Measurements from ENCODE around the gene TPTE. TPM values are rescaled to one million over a fixed set of nuclear protein-coding genes. Genes with fewer than 3 reads are reported as not detected.
"Not testable (repeated sequence)": the region's sequence is repeated elsewhere in the genome, so short reads cannot be mapped to it uniquely, and the experiment has no call there.

Gene TPTE
- total and polyA plus RNA-seq, 9 of the 15 experiments (the other 6 are each of a cell fraction or from before 2014, with no cell fraction given): 0.59 to 4.4 (median 2.4) TPM

DNA sequence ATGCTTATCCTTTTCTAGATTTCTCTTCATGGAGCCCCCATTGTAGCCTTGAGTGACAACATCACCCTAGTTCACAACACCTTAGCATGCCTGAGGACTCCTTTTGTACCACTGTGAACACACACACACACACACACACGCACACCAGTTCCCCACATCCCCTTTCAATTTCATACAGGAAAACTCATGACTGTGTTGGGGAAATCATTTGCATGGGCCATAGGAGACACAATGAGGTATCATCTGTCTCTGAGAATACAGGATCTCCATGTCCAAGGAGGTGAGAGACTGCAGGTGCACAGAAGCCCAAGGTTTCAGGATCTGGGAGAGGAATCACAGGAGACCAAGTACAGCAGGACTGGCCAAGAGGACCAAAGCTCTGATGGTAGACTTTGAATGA is 119.7 kb downstream of the TPTE start:
- Histone ChIP-seq H3K36me3 (ENCODE audit: control insufficient read depth, insufficient read depth, low read length) (no peaks in the 10 kb centered on the region), H3K4me2 (ENCODE audit: insufficient read depth, low read length) (no peak overlapping the region), H3K27ac (ENCODE audit: extremely low read depth, low read depth, low read length) (no peak overlapping the region), H3K9ac (ENCODE audit: insufficient read depth in 1 of 2, low read depth in 2 of 2, low read length in 2 of 2) (no peak overlapping the region), H3K4me1 (replicated peaks in 1 of 2; ENCODE audit: control insufficient read depth in 2 of 2, insufficient read depth in 2 of 2, low read length in 2 of 2) (no peaks in the 10 kb centered on the region), H3K9me3 (replicated peaks; ENCODE audit: control insufficient read depth, insufficient read depth, low read depth, low read length) (no peaks in the 10 kb centered on the region), H3K9me1 (ENCODE audit: control insufficient read depth, insufficient read depth, low read length) (no peaks in the 10 kb centered on the region), H3K4me3 (no peak overlapping the region), H2AFZ (ENCODE audit: low read depth, low read length) (no peak overlapping the region), H4K20me1 (replicated peaks; ENCODE audit: control insufficient read depth, insufficient read depth, low read length) (no peaks in the 10 kb centered on the region), H3K79me2 (ENCODE audit: control insufficient read depth, insufficient read depth, low read length) (no peaks in the 10 kb centered on the region), H3K27me3 (ENCODE audit: control insufficient read depth in 2 of 2, insufficient read depth in 2 of 2, low read length in 2 of 2) (no peaks in the 10 kb centered on the region)
- POLR2A ChIA-PET: no interaction called here
- ATAC-seq (no peak), FAIRE-seq (no peak), DNase-seq (ENCODE audit: extremely low read depth in 1 of 4, low spot score in 3 of 4) (no peak)
- CTCF ChIA-PET (ENCODE audit: low intra/inter-chr PET ratio): no interaction called here
- BruUV-seq (replicated peaks): no TSS peak
- in situ Hi-C loops (cut with MboI): no loop called here
- intact Hi-C loops (cut with micrococcal nuclease): no loop called here
- TF ChIP-seq, protein P1, sequence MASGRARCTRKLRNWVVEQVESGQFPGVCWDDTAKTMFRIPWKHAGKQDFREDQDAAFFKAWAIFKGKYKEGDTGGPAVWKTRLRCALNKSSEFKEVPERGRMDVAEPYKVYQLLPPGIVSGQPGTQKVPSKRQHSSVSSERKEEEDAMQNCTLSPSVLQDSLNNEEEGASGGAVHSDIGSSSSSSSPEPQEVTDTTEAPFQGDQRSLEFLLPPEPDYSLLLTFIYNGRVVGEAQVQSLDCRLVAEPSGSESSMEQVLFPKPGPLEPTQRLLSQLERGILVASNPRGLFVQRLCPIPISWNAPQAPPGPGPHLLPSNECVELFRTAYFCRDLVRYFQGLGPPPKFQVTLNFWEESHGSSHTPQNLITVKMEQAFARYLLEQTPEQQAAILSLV (tag; IDR thresholded peaks at IDR 0.05): no peak
- no peak for TF ChIP-seq NR2C2 (CRISPR knock-in tag; IDR thresholded peaks at IDR 0.05)
- TF ChIP-seq NR2C2 (tag; IDR thresholded peaks at IDR 0.05): no peak
- no peak for TF ChIP-seq YBX1 (IDR thresholded peaks at IDR 0.05)
- no peak for TF ChIP-seq LEF1 (IDR thresholded peaks at IDR 0.05)
- TF ChIP-seq TGIF2 (CRISPR knock-in tag; IDR thresholded peaks at IDR 0.05): no peak
- no peak for TF ChIP-seq PYGO2 (tag; IDR thresholded peaks at IDR 0.05)
- TF ChIP-seq LARP7 (IDR thresholded peaks at IDR 0.05): no peak
- no peak for TF ChIP-seq FOXM1 (IDR thresholded peaks at IDR 0.05; ENCODE audit: low read depth)
- TF ChIP-seq FOXM1 (CRISPR knock-in tag; IDR thresholded peaks at IDR 0.05; ENCODE audit: low read depth): no peak
- 0% methylated on average over 1 of the region's 1 CpG for WGBS (ENCODE audit: insufficient coverage, low coverage, missing lambda C conversion rate)

DNA sequence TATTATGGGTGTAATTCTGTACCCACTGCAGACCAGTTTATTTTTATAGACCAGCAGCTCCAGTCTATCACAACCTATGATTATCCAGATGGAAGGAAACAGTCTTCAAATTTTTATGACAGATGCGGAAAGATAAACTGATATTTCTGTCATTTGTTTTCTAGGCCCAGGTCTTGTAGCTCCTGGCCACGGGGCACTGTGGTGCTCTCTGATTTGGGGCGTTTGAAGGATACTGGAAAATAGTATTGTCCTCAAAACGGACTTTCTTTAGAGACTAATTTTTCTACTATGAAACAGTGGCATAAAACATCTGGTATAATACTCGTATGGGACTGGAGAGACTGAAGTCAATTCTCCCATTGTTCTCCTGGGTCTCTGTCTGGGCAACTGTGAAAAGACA is 124.3 kb downstream of the TPTE start:
- POLR2A ChIA-PET; CTCF ChIA-PET (ENCODE audit: low intra/inter-chr PET ratio); H3K4me1 ChIP-seq (replicated peaks in 1 of 2; ENCODE audit: control insufficient read depth in 2 of 2, insufficient read depth in 2 of 2, low read length in 2 of 2); H3K4me3 ChIP-seq; H3K27me3 ChIP-seq (ENCODE audit: control insufficient read depth in 2 of 2, insufficient read depth in 2 of 2, low read length in 2 of 2); ATAC-seq; H3K9me3 ChIP-seq (replicated peaks; ENCODE audit: control insufficient read depth, insufficient read depth, low read depth, low read length); H3K36me3 ChIP-seq (ENCODE audit: control insufficient read depth, insufficient read depth, low read length); H3K9ac ChIP-seq (ENCODE audit: insufficient read depth in 1 of 2, low read depth in 2 of 2, low read length in 2 of 2); intact Hi-C loops (cut with micrococcal nuclease); BruUV-seq (replicated peaks); in situ Hi-C loops (cut with MboI); H3K27ac ChIP-seq (ENCODE audit: extremely low read depth, low read depth, low read length); DNase-seq (ENCODE audit: extremely low read depth in 1 of 4, low spot score in 3 of 4); H4K20me1 ChIP-seq (replicated peaks; ENCODE audit: control insufficient read depth, insufficient read depth, low read length); H3K79me2 ChIP-seq (ENCODE audit: control insufficient read depth, insufficient read depth, low read length); H3K4me2 ChIP-seq (ENCODE audit: insufficient read depth, low read length); H2AFZ ChIP-seq (ENCODE audit: low read depth, low read length); H3K9me1 ChIP-seq (ENCODE audit: control insufficient read depth, insufficient read depth, low read length); FAIRE-seq: not testable (repeated sequence)
- WGBS (ENCODE audit: insufficient coverage, low coverage, missing lambda C conversion rate): 1% methylated on average over 4 of the region's 5 CpGs

DNA sequence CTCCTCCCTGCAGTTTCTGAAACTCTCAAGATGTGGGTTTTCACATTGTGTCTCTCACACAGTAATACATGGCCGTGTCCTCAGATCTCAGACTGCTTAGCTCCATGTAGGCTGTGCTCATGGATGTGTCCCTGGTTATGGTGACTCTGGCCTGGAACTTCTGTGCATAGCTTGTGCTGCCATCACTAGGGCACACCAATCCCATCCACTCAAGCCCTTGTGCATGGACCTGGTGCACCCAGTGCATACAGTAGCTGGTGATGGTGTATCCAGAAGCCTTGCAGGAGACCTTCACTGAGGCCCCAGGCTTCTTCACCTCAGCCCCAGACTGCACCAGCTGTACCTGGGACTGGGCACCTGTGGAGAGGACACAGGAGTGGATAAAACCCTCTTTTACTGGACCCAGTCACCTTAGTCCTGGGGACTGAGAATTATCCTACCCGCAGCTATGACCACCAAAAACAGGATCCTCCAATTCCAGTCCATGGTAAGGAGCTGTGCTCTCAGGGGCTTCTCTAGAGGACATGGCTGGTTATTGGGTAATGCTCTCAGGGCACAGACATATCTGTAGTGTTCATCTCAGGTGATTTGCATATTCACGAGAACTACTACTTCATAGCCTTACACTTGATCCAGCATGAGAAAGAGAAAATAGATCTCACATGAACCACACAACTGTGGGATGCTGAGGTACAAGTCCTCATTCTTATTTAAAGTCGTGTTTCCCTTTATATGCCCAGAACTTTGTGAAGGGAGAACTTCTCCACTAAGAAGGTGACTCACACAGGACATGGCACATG is 128.2 kb downstream of the TPTE start:
- H3K4me2 ChIP-seq (ENCODE audit: insufficient read depth, low read length); H3K9me3 ChIP-seq (replicated peaks; ENCODE audit: control insufficient read depth, insufficient read depth, low read depth, low read length); FAIRE-seq; H3K4me1 ChIP-seq (replicated peaks in 1 of 2; ENCODE audit: control insufficient read depth in 2 of 2, insufficient read depth in 2 of 2, low read length in 2 of 2); in situ Hi-C loops (cut with MboI); H3K36me3 ChIP-seq (ENCODE audit: control insufficient read depth, insufficient read depth, low read length); ATAC-seq; H4K20me1 ChIP-seq (replicated peaks; ENCODE audit: control insufficient read depth, insufficient read depth, low read length); H3K79me2 ChIP-seq (ENCODE audit: control insufficient read depth, insufficient read depth, low read length); CTCF ChIA-PET (ENCODE audit: low intra/inter-chr PET ratio); H2AFZ ChIP-seq (ENCODE audit: low read depth, low read length); DNase-seq (ENCODE audit: extremely low read depth in 1 of 4, low spot score in 3 of 4); H3K9ac ChIP-seq (ENCODE audit: insufficient read depth in 1 of 2, low read depth in 2 of 2, low read length in 2 of 2); H3K27me3 ChIP-seq (ENCODE audit: control insufficient read depth in 2 of 2, insufficient read depth in 2 of 2, low read length in 2 of 2); POLR2A ChIA-PET; H3K9me1 ChIP-seq (ENCODE audit: control insufficient read depth, insufficient read depth, low read length); intact Hi-C loops (cut with micrococcal nuclease); H3K4me3 ChIP-seq; BruUV-seq (replicated peaks); H3K27ac ChIP-seq (ENCODE audit: extremely low read depth, low read depth, low read length): not testable (repeated sequence)
- WGBS (ENCODE audit: insufficient coverage, low coverage, missing lambda C conversion rate): 0% methylated on average over 4 of the region's 4 CpGs

Measured in K562 (cell line).